Neural crest cell (in vitro differentiated cells): ENCODE results near the gene S100G. TPM values are rescaled to one million over a fixed set of nuclear protein-coding genes. Genes with fewer than 3 reads are reported as not detected.

Source experiments
- DNase-seq: peaks from one replicate; pipeline ENCODE4 v3.0.0; 2021; ENCODE audit warnings: low read depth, mixed read lengths, low spot score
- H3K27ac Mint-ChIP-seq: one replicate; pipeline ENCODE4 v1.8.0; 2021; ENCODE audit warnings: mild to moderate bottlenecking, mixed read lengths; ENCODE audit not compliant: unreplicated experiment
- H3K27me3 Mint-ChIP-seq: 2 replicates; pipeline ENCODE4 v1.8.0; 2021; ENCODE audit warnings: low read depth, mild to moderate bottlenecking, mixed read lengths
- H3K36me3 Mint-ChIP-seq: 2 replicates; pipeline ENCODE4 v1.8.0; 2021; ENCODE audit warnings: low read depth, mild to moderate bottlenecking, mixed read lengths
- H3K4me1 Mint-ChIP-seq: 2 replicates; pipeline ENCODE4 v1.8.0; 2021; ENCODE audit warnings: mixed read lengths
- H3K4me3 Mint-ChIP-seq: one replicate; pipeline ENCODE4 v1.8.0; 2021; ENCODE audit warnings: mild to moderate bottlenecking, mixed read lengths
- H3K9me3 Mint-ChIP-seq: 2 replicates; pipeline ENCODE4 v1.8.0; 2021; ENCODE audit warnings: mixed read lengths
- microRNA-seq: library from miRNA; unstranded; fragments of <30 nt; microRNA quantifications from one replicate; pipeline ENCODE4, GENCODE V29; 2020
- total RNA-seq: library from RNA; stranded (reverse); gene quantifications from 2 replicates; pipeline ENCODE4 v1.2.1, GENCODE V29; 2021
- TF ChIP-seq, protein P1 (sequence below): fragments of 200-600 bp; sonication (generic); conservative IDR thresholded peaks from 2 replicates; pipeline ENCODE4 v1.5.0; 2021; ENCODE audit warnings: antibody characterized with exemption, mild to moderate bottlenecking

Gene S100G
- total RNA-seq, 1 donor from 2014 or later, result not detected

DNA sequence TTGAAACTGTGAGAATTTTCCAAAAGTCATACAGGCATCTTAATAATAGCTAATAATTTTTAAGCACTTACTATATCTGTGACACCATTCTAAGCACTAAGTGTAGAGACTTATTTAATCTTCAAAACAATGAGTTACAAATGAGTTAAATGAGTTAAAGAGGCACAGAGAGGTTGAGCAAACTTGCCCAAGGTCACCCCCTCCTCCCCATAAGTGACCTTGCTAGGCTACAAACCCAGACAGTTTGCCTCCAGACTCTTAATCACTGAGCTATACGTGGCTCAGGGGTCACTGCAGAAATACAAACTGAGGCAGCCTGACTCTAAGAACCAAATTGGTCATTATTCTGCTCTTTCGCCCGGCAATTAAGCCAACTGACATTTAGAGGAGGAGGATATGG is 47.0 kb downstream of the S100G start:
- TF ChIP-seq, protein P1, sequence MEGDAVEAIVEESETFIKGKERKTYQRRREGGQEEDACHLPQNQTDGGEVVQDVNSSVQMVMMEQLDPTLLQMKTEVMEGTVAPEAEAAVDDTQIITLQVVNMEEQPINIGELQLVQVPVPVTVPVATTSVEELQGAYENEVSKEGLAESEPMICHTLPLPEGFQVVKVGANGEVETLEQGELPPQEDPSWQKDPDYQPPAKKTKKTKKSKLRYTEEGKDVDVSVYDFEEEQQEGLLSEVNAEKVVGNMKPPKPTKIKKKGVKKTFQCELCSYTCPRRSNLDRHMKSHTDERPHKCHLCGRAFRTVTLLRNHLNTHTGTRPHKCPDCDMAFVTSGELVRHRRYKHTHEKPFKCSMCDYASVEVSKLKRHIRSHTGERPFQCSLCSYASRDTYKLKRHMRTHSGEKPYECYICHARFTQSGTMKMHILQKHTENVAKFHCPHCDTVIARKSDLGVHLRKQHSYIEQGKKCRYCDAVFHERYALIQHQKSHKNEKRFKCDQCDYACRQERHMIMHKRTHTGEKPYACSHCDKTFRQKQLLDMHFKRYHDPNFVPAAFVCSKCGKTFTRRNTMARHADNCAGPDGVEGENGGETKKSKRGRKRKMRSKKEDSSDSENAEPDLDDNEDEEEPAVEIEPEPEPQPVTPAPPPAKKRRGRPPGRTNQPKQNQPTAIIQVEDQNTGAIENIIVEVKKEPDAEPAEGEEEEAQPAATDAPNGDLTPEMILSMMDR, result no peak
- Mint-ChIP-seq H3K9me3 (no peaks in the 10 kb centered on the region), H3K27ac (no peak overlapping the region), H3K4me3 (no peak overlapping the region), H3K27me3 (no peaks in the 10 kb centered on the region), H3K4me1 (peaks cover 3% of the 10 kb centered on the region), H3K36me3 (peaks cover 23% of the 10 kb centered on the region)
- DNase-seq, result no peak

DNA sequence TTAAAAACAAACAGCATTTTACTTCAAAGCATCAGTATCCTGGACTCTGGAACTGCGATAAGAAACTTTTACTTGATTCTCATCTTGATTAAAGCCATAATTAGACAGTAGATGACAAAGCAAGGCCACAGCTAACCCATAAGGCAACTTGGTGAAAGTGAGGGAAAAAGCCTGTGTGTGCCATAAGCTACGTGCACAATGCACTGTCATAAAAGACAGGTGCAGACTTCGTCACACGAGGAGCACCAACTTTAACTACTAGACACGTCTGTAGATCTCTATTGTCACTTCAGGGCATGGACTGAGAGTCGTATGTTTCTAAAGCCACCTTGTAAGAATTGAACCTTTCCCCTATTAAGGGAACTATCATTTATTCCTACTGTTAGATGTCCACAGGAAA is 49.4 kb downstream of the S100G start:
- Mint-ChIP-seq H3K9me3 (no peaks in the 10 kb centered on the region), H3K4me3 (peak overlapping the region; percentile 31), H3K27ac (no peak overlapping the region), H3K36me3 (peaks cover 23% of the 10 kb centered on the region), H3K4me1 (peaks cover 3% of the 10 kb centered on the region), H3K27me3 (no peaks in the 10 kb centered on the region)
- TF ChIP-seq, protein P1, result no peak
- DNase-seq, result no peak

- Mint-ChIP-seq H3K27me3 (no peaks in the 10 kb centered on the region), H3K4me1 (peaks cover 4% of the 10 kb centered on the region), H3K27ac (no peak overlapping the region), H3K4me3 (no peak overlapping the region), H3K9me3 (no peaks in the 10 kb centered on the region), H3K36me3 (peaks cover 20% of the 10 kb centered on the region)
- DNase-seq, result no peak
- TF ChIP-seq, protein P1, result no peak
These were observed 50.8 kb downstream of the S100G start for GRCh38 chrX:16700734-16701133.

DNA sequence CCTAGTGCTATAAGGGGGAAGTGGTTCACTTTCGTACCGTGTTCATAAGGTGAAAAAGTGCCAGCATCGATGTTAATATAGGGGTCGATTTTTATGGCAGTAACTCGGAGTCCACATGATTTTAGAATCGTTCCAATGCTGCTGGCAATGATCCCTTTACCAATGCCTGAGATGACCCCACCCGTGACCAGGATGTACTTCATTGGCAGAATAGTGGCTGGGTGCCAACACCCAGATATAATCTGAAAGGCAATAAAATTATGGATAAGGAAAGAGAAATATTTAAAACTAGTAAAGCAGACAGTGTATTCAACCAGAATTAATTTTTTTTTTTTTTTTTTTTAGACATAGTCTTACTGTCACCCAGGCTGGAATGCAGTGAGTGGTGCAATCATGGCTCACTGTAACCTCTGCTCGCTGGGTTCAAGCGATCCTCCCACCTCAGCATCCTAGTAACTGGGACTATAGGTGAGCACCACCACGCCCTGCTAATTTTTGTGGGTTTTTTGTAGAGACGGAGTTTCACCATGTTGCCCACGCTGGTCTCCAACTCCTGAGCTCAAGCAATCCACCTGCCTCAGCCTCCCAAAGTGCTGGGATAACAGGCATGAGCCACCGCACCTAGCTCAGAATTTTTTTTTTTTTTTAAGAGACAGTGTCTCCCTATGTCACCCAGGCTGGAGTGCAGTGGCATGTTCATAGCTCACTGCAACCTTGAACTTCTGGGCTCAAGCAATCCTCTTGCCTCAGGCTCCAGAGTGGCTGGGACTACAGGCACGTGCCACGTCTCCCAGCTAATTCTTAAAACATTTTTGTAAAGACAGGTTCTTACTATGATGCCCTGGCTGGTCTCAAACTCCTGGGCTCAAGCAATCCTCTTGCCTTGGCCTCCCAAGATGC is 53.0 kb downstream of the S100G start:
- DNase-seq, result no peak
- Mint-ChIP-seq H3K27ac (peak overlapping the region; percentile 12), H3K9me3 (no peaks in the 10 kb centered on the region), H3K4me1 (peaks cover 4% of the 10 kb centered on the region), H3K27me3 (no peaks in the 10 kb centered on the region), H3K36me3 (peaks cover 15% of the 10 kb centered on the region), H3K4me3 (no peak overlapping the region)
- TF ChIP-seq, protein P1, result no peak

Small RNA genes within 50 kb of the gene (microRNA-seq; reads per million reads assigned to microRNA genes)
- not detected for gene MIR548AM

Other genes with a start within 250 kb of the S100G start
- gene CTPS2, start 62.5 kb downstream of the S100G start, total RNA-seq, result 66.5 and 67.5 TPM in 2 replicates
- 38.0 and 41.1 TPM in 2 replicates for gene SYAP1, start 69.5 kb downstream of the S100G start, total RNA-seq
- gene TXLNG, start 136.3 kb downstream of the S100G start, total RNA-seq, result 25.3 and 25.6 TPM in 2 replicates
- gene RBBP7, start 220.2 kb downstream of the S100G start, total RNA-seq, result 325 and 368 TPM in 2 replicates